GM13976 (cell line): ENCODE data around the gene ARFIP1.

Source experiments
- DNase-seq: peaks from one replicate; pipeline ENCODE4 v3.0.0; 2012; ENCODE audit warnings: low spot score
- in situ Hi-C: fragments of 300-500 bp; cut with MboI; formaldehyde crosslinking; loops from one replicate; pipeline ENCODE4 v1.12.0; 2022; ENCODE audit warnings: low sequenced_read_pairs, mixed read lengths, inconsistent platforms; ENCODE audit not compliant: unreplicated experiment
- TF ChIP-seq, protein P1 (sequence below): IDR thresholded peaks from 2 replicates; pipeline ENCODE4 v1.5.1; 2012; ENCODE audit warnings: borderline replicate concordance, mild to moderate bottlenecking; ENCODE audit not compliant: insufficient read depth; ENCODE audit errors: extremely low read depth, missing control alignments, control extremely low read depth

The ARFIP1 gene

DNA sequence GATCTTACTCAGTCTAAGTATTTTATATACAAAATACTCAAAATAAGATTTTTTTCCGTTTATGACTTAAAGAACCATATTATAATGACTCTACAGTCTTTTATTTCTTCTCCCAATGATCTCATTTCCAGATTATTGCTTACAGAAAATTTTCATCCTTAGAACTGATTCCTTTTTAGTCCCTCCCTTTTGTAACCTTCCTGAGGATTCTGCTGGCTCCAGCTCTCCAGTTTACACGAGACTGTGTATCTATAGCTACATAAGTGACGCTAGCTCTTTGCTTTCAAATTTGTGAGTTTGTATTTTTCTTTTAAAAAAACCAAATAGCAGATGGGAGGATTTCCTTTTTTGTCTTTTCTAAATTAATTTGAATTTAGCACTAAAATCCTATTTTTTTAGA is 180.3 kb downstream of the ARFIP1 start:
- TF ChIP-seq, protein P1, sequence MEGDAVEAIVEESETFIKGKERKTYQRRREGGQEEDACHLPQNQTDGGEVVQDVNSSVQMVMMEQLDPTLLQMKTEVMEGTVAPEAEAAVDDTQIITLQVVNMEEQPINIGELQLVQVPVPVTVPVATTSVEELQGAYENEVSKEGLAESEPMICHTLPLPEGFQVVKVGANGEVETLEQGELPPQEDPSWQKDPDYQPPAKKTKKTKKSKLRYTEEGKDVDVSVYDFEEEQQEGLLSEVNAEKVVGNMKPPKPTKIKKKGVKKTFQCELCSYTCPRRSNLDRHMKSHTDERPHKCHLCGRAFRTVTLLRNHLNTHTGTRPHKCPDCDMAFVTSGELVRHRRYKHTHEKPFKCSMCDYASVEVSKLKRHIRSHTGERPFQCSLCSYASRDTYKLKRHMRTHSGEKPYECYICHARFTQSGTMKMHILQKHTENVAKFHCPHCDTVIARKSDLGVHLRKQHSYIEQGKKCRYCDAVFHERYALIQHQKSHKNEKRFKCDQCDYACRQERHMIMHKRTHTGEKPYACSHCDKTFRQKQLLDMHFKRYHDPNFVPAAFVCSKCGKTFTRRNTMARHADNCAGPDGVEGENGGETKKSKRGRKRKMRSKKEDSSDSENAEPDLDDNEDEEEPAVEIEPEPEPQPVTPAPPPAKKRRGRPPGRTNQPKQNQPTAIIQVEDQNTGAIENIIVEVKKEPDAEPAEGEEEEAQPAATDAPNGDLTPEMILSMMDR = no peak
- DNase-seq = no peak
- in situ Hi-C loops = no loop called here

DNA sequence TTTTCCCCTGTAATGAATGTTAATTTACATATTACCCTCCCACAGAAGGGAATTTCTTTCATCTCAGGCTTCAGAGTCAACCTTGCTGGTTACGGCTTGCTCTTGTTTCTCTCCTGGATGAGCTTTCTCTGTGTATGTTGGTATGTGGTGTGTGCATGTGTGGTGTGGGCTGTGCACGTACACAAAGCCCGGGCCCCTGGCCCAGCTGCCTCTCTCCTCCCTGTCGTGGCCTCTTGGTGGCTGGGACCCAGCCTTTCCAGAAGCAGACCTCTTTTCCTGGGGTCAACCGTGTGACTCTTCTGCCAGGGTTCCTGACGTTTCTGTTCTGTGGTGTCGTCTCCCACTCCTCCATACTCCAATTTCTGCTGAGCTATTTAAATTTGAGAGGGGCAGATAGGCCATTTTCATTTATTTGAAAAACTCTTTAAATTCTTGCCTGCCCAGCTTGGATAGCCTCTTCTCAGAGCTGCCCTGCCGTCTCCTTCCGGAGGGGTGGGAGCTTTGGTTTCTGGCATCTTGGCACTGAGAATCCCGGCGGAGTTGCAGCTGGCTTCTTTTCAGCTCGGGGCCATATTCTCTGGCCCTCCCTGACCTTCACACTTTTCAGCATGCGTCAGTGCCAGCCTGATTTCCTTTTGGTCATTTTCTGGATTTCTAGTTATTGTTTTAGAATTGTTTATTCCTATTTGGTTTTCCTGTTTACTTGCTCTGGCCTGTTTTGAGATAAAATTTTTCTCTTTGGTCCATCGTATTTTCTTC is 181.4 kb downstream of the ARFIP1 start:
- DNase-seq = no peak
- in situ Hi-C loops = no loop called here
- TF ChIP-seq, protein P1 = no peak

DNA sequence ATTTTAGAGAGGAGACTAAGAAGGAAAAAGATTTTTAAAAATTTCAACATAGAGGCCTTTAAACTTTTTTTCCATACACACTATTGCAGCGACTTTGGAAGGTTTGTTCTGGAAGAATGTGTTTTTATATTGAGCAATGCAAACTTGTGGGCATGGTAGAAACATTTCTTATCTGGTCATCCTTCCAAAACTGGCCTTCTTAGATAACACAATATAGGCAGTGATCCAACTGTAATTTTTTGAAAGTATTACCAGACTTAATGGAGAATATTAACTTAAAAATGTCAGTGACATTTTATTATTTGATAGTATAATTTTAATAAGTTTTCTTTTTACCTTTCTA is 182.0 kb downstream of the ARFIP1 start:
- in situ Hi-C loops = no loop called here
- TF ChIP-seq, protein P1 = no peak

More for the DNA sequence above, 182.0 kb downstream of the ARFIP1 start:
- no peak for DNase-seq
